Esophagus muscularis mucosa (tissue), 4 donors: ENCODE data around the gene DSCAM. TPM values are rescaled to one million over a fixed set of nuclear protein-coding genes. Genes with fewer than 3 reads are reported as not detected.

Experiments used
- DNase-seq: peaks from one replicate; pipeline ENCODE4 v3.0.0-alpha.2; 2017; ENCODE audit errors: extremely low spot score
- H3K27ac ChIP-seq, 4 donors: fragments of 200-600 bp; sonication (generic); replicated peaks in 1 of 4; 1 replicate in 3 of 4; 2 replicates in 1 of 4; pipeline ENCODE4 v1.5.1; 2016 to 2019; ENCODE audit warnings: mild to moderate bottlenecking in 1 of 4
- H3K27me3 ChIP-seq, 4 donors: fragments of 200-600 bp; sonication (generic); one replicate each; pipeline versions ENCODE4 v1.5.1 to v1.6.0; 2016 to 2019
- H3K36me3 ChIP-seq, 4 donors: fragments of 200-600 bp; sonication (generic); one replicate each; pipeline ENCODE4 v1.5.1; 2016 to 2019
- H3K4me1 ChIP-seq, 4 donors: fragments of 200-600 bp; sonication (generic); one replicate each; pipeline ENCODE4 v1.5.1; 2016 to 2019
- H3K4me3 ChIP-seq, 4 donors: fragments of 200-600 bp; sonication (generic); 1 replicate in 2 of 4; 2 replicates in 2 of 4; pipeline ENCODE4 v1.5.1; 2016 to 2019; ENCODE audit warnings: mild to moderate bottlenecking in 4 of 4, moderate library complexity in 1 of 4
- H3K9me3 ChIP-seq, 4 donors: fragments of 200-600 bp; sonication (generic); 1 replicate in 3 of 4; 2 replicates in 1 of 4; pipeline ENCODE4 v1.5.1; 2016 to 2019
- EP300 ChIP-seq: sonication (generic); formaldehyde crosslinking; IDR thresholded peaks from one replicate; pipeline ENCODE4 v1.6.1; 2017; ENCODE audit warnings: antibody characterized with exemption
- POLR2A ChIP-seq: fragments of 450-650 bp; IDR thresholded peaks from one replicate; pipeline ENCODE4 v1.6.1; 2017; ENCODE audit warnings: antibody characterized with exemption, moderate library complexity, mild to moderate bottlenecking, low read depth
- POLR2AphosphoS5 ChIP-seq, 2 donors: sonication (generic); formaldehyde crosslinking; IDR thresholded peaks; one replicate each; pipeline ENCODE4 v1.6.1; 2017; ENCODE audit warnings: antibody characterized with exemption in 2 of 2
- WGBS: methylation state at CpG from one replicate; pipeline ENCODE4 v1.1.5; 2018; 5-methylcytosine and 5-hydroxymethylcytosine counted together
- intact Hi-C: fragments of 100-400 bp; cut with DNase I; formaldehyde crosslinking; loops from one replicate; pipeline ENCODE4 v1.15.1; 2023
- total RNA-seq, 4 donors: library from RNA; depleted of rRNA; stranded (reverse); fragments of >200 nt; gene quantifications; one replicate each; pipeline versions ENCODE4 v1.1.0 to v1.2.1, GENCODE V29; 2016
- TF ChIP-seq, protein P1 (sequence below), 3 experiments: fragments of 200-600 bp in 2 of 3; fragments of 450-650 bp in 1 of 3; sonication (generic) in 2 of 3; IDR thresholded peaks; one replicate each; pipeline ENCODE4 v1.5.1; 2017 to 2019; ENCODE audit warnings: antibody characterized with exemption in 3 of 3, mild to moderate bottlenecking in 2 of 3, moderate library complexity in 1 of 3

The DSCAM gene
- total RNA-seq, 4 donors from 2014 or later, result 0.06 to 0.42 (median 0.17) TPM; not detected in 1

DNA sequence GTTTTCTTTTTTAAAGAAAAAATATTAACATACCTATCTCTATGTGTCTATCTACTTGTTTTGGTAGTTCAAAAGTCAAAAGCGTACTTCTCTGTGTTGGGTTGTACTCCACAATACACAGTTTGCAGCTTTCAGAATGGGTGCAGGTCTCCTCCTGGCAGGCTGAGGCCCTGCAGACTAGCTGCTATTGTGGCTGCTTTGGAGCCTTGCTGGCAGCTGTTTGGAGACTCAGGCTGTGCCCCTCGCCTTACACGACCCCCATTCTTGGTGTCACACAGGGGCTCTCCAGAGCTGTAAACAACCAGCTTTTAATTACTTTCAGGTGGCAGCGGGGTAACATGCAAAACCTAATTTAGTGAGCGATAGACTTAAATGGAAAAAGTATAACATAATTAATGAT lies 160.4 kb downstream of the DSCAM start:
- intact Hi-C loops, result no loop called here
- 78% methylated on average over 5 of the region's 5 CpGs for WGBS
- TF ChIP-seq, protein P1, sequence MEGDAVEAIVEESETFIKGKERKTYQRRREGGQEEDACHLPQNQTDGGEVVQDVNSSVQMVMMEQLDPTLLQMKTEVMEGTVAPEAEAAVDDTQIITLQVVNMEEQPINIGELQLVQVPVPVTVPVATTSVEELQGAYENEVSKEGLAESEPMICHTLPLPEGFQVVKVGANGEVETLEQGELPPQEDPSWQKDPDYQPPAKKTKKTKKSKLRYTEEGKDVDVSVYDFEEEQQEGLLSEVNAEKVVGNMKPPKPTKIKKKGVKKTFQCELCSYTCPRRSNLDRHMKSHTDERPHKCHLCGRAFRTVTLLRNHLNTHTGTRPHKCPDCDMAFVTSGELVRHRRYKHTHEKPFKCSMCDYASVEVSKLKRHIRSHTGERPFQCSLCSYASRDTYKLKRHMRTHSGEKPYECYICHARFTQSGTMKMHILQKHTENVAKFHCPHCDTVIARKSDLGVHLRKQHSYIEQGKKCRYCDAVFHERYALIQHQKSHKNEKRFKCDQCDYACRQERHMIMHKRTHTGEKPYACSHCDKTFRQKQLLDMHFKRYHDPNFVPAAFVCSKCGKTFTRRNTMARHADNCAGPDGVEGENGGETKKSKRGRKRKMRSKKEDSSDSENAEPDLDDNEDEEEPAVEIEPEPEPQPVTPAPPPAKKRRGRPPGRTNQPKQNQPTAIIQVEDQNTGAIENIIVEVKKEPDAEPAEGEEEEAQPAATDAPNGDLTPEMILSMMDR (IDR thresholded peaks at IDR 0.05), result no peak
- TF ChIP-seq POLR2AphosphoS5 (IDR thresholded peaks at IDR 0.05) (no peak), EP300 (no peak), POLR2A (no peak)
- Histone ChIP-seq H3K36me3 (no peaks in the 10 kb centered on the region), H3K4me1 (peaks cover 0 to 9% (median 7%) of the 10 kb centered on the region in 4 donors), H3K27me3 (no peaks in the 10 kb centered on the region), H3K9me3 (peaks cover 0 to 7% (median 0%) of the 10 kb centered on the region in 4 donors), H3K27ac (no peak overlapping the region), H3K4me3 (no peak overlapping the region)
- no peak for DNase-seq

DNA sequence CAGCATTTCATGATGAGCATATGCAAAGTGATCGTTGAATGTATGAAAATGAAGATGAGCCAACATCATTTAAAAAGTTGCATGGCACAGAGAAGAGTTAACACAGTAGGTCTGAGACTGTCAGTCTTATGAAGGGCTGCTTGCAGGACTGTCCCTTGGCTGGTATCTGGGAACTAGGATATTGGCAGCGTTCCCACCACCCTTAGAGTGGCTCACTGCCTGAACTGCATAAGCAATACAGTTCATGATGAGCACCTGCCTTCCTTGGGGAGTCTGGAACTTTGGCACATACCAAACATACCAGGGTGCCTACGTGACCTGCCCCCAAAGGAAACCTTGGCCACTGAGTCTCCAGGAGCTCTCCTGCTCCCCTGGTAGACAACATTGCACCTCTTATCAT lies 161.8 kb downstream of the DSCAM start:
- TF ChIP-seq, protein P1 (IDR thresholded peaks at IDR 0.05), result no peak
- TF ChIP-seq POLR2AphosphoS5 (IDR thresholded peaks at IDR 0.05) (no peak), EP300 (no peak), POLR2A (no peak)
- Histone ChIP-seq H3K36me3 (no peaks in the 10 kb centered on the region), H3K27me3 (no peaks in the 10 kb centered on the region), H3K4me1 (peaks cover 0 to 8% (median 7%) of the 10 kb centered on the region in 4 donors), H3K9me3 (peaks cover 0 to 7% (median 0%) of the 10 kb centered on the region in 4 donors), H3K27ac (no peak overlapping the region), H3K4me3 (no peak overlapping the region)
- intact Hi-C loops, result no loop called here
- DNase-seq, result no peak
- WGBS, result 92% methylated on average over 2 of the region's 3 CpGs

DNA sequence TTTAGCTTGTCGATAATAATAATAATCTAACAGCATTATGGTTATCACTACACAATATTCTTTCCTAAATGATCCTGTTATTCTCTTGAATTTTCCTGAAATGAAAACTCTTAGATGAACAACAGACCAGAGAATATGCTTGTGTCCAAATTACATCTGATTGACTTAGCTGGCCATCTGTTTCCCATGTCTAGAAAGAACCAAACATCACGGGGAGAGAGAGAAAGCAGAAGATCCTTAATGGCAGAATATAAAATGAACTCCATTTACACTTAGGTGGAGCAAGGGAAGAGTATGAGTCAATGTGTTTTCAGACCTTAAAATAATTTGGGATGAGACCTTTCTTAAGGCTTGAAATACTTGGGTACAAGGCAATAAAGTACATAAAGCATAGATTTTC lies 162.2 kb downstream of the DSCAM start:
- Histone ChIP-seq H3K27me3 (no peaks in the 10 kb centered on the region), H3K27ac (no peak overlapping the region), H3K36me3 (no peaks in the 10 kb centered on the region), H3K4me3 (no peak overlapping the region), H3K4me1 (peaks cover 0 to 4% (median 3%) of the 10 kb centered on the region in 4 donors), H3K9me3 (peaks cover 0 to 7% (median 0%) of the 10 kb centered on the region in 4 donors)
- intact Hi-C loops, result no loop called here
- TF ChIP-seq, protein P1 (IDR thresholded peaks at IDR 0.05), result no peak
- TF ChIP-seq POLR2AphosphoS5 (IDR thresholded peaks at IDR 0.05) (no peak), EP300 (no peak), POLR2A (no peak)
- DNase-seq, result no peak
- WGBS, result 80% methylated on average over 2 of the region's 2 CpGs

DNA sequence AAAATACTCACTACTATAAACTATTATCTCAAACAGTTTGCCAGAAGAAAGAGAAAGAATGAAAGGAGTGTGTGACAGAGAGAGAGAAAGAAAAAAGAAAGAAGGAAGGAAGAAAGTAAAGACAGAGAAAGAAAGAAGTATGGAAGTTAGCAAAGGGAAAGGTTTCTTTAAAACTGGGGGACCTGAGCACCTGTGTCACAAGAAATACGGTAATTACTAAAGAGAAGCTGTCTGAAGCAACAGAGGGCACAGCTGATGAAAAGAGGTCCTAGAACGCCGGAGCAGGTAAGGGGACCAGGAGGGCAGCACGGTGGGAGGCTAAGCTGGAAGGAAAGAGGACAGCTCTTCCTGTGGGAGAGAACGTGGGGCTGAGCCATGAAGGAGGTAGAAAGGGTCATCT lies 163.6 kb downstream of the DSCAM start:
- DNase-seq, result no peak
- Histone ChIP-seq H3K27ac (no peak overlapping the region), H3K27me3 (no peaks in the 10 kb centered on the region), H3K36me3 (no peaks in the 10 kb centered on the region), H3K4me1 (no peaks in the 10 kb centered on the region), H3K9me3 (peaks cover 0 to 7% (median 0%) of the 10 kb centered on the region in 4 donors), H3K4me3 (no peak overlapping the region)
- intact Hi-C loops, result no loop called here
- WGBS, result 81% methylated on average over 5 of the region's 5 CpGs
- TF ChIP-seq POLR2A, result no peak
- TF ChIP-seq EP300, result no peak
- TF ChIP-seq, protein P1 (IDR thresholded peaks at IDR 0.05), result no peak
- TF ChIP-seq POLR2AphosphoS5 (IDR thresholded peaks at IDR 0.05), result no peak
